GM12878 (cell line): Measurements from ENCODE around the gene ZNF80.

Experiments
- ATF3 ChIP-seq: IDR thresholded peaks from 2 replicates; pipeline ENCODE4 v1.6.1; 2011; ENCODE audit warnings: low read depth, mild to moderate bottlenecking, low read length, moderate library complexity, borderline replicate concordance; ENCODE audit errors: extremely low read depth
- BACH1 ChIP-seq: fragments of 450-650 bp; IDR thresholded peaks from 2 replicates; pipeline ENCODE4 v1.6.1; 2017; ENCODE audit warnings: mild to moderate bottlenecking, borderline replicate concordance
- BHLHE40 ChIP-seq, 2 experiments: fragments of 450-650 bp in 1 of 2; IDR thresholded peaks; 2 replicates each; pipeline ENCODE4 v1.6.1; 2011 to 2017; ENCODE audit warnings: low read depth in 2 of 2, borderline replicate concordance in 1 of 2, improper control_type of control experiment in 1 of 2, low read length in 1 of 2, mild to moderate bottlenecking in 1 of 2
- ESRRA ChIP-seq: IDR thresholded peaks from 2 replicates; pipeline ENCODE4 v1.6.1; 2012; ENCODE audit warnings: mild to moderate bottlenecking, low read length, improper control_type of control experiment
- HDAC2 ChIP-seq: fragments of 200-600 bp; sonication (generic); IDR thresholded peaks from 2 replicates; pipeline ENCODE4 v1.6.1; 2017
- PKNOX1 ChIP-seq: fragments of 450-650 bp; IDR thresholded peaks from 2 replicates; pipeline ENCODE4 v1.6.1; 2016; ENCODE audit warnings: mild to moderate bottlenecking
- POLR2AphosphoS5 ChIP-seq: IDR thresholded peaks from 2 replicates; pipeline ENCODE4 v1.6.1; 2011; ENCODE audit warnings: mild to moderate bottlenecking, low read length, inconsistent platforms
- RCOR1 ChIP-seq: conservative IDR thresholded peaks from 2 replicates; pipeline ENCODE4 v1.6.1; 2012; ENCODE audit warnings: low read depth, low read length, improper control_type of control experiment
- SIN3A ChIP-seq: IDR thresholded peaks from 2 replicates; pipeline ENCODE4 v1.6.1; 2012; ENCODE audit warnings: low read depth, low read length, improper control_type of control experiment
- ZNF384 ChIP-seq: IDR thresholded peaks from 2 replicates; pipeline ENCODE4 v1.6.1; 2012; ENCODE audit warnings: low read depth, mild to moderate bottlenecking, low read length, improper control_type of control experiment, borderline replicate concordance
- ZNF592 ChIP-seq: fragments of 450-650 bp; IDR thresholded peaks from 2 replicates; pipeline ENCODE4 v1.6.1; 2017; ENCODE audit warnings: mild to moderate bottlenecking, moderate library complexity
- TF ChIP-seq, protein P1 (sequence below), 3 experiments: IDR thresholded peaks in 2 of 3; conservative IDR thresholded peaks in 1 of 3; 2 replicates each; pipeline ENCODE4 v1.5.1; 2011; ENCODE audit warnings: low read depth in 3 of 3, low read length in 3 of 3, mild to moderate bottlenecking in 3 of 3, control low read depth in 2 of 3, moderate library complexity in 2 of 3, inconsistent platforms in 1 of 3, mixed read lengths in 1 of 3; ENCODE audit not compliant: control insufficient read depth in 2 of 3, insufficient read depth in 1 of 3; ENCODE audit errors: extremely low read depth in 1 of 3

GRCh38 chr3:114217266-114217665 is 20.1 kb downstream of the ZNF80 start:
- TF ChIP-seq HDAC2 (no peak), ZNF592 (no peak), POLR2AphosphoS5 (no peak), ESRRA (no peak), SIN3A (no peak), BHLHE40 (IDR thresholded peaks at IDR 0.05; ENCODE audit: borderline replicate concordance in 1 of 2, low read depth in 2 of 2, low read length in 1 of 2) (no peak), PKNOX1 (no peak), ZNF384 (no peak), BACH1 (no peak), ATF3 (no peak), RCOR1 (no peak)
- TF ChIP-seq, protein P1, sequence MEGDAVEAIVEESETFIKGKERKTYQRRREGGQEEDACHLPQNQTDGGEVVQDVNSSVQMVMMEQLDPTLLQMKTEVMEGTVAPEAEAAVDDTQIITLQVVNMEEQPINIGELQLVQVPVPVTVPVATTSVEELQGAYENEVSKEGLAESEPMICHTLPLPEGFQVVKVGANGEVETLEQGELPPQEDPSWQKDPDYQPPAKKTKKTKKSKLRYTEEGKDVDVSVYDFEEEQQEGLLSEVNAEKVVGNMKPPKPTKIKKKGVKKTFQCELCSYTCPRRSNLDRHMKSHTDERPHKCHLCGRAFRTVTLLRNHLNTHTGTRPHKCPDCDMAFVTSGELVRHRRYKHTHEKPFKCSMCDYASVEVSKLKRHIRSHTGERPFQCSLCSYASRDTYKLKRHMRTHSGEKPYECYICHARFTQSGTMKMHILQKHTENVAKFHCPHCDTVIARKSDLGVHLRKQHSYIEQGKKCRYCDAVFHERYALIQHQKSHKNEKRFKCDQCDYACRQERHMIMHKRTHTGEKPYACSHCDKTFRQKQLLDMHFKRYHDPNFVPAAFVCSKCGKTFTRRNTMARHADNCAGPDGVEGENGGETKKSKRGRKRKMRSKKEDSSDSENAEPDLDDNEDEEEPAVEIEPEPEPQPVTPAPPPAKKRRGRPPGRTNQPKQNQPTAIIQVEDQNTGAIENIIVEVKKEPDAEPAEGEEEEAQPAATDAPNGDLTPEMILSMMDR (IDR thresholded peaks at IDR 0.05 in 2 of 3, conservative IDR thresholded peaks at IDR 0.05 in 1 of 3; ENCODE audit: control insufficient read depth in 2 of 3, extremely low read depth in 1 of 3, insufficient read depth in 1 of 3, low read depth in 3 of 3, low read length in 3 of 3): no peak
